NCI-H524 (cell line): ENCODE data around the gene MET.
"Not testable (repeated sequence)": the region's sequence is repeated elsewhere in the genome, so short reads cannot be mapped to it uniquely, and the experiment has no call there.

ENCODE experiments used
- DNase-seq, 2 experiments: peaks; one replicate each; lab custom pipeline; 2025; lab: John Stamatoyannopoulos, UW

MET gene

GRCh38 chr7:116698930-116699721 is 27.1 kb downstream of the MET start:
- DNase-seq = peak; percentile 22 to 45

GRCh38 chr7:116699722-116700120 is 27.7 kb downstream of the MET start:
- no peak for DNase-seq

GRCh38 chr7:116702046-116702785 is 30.2 kb downstream of the MET start:
- DNase-seq = no peak

DNA sequence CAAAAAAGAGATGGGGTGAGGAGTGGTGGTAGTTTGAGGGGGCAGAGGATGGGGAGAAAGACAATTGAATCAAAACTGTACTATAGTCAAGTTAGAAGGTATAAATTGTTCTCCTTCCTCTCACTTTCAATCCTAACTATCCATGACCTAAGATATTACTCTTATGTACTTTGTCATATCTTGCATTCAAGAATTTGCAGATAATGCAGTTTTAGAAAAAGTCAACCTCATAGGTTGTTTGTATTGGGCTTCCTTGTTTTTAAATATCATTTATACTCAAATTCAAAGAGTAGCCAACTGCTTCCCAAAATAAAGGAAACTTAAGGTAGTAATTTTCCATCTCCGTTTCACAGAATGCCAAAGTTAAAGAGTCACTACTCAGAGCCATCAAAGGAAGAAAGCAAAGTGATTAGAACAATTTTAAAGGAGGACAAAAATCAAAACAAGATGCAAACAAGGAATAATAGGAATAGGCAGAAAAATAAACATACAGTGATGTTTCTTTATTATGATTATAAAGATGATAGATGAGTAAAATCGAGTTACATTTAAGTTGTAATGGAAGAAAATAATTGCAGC is 32.7 kb downstream of the MET start:
- DNase-seq = no peak

DNA sequence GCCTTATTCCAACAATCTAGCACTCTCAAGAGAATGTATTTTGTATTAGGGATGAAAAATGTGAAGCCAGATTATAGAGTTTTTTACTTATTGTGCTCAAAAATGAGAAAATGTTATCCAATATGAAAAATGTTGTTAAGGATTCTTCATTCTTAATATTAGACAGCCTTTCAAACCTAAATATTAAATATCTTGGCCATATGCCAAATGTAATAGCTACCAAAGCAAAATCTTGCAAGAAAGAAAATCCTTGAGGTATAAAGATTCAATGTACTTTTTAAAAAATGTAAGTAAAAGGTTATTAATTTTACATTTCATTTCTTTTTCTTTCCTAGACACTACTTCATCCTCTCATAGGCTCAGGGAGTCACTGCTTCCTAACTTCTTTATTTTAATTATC is 33.4 kb downstream of the MET start:
- DNase-seq = no peak

DNA sequence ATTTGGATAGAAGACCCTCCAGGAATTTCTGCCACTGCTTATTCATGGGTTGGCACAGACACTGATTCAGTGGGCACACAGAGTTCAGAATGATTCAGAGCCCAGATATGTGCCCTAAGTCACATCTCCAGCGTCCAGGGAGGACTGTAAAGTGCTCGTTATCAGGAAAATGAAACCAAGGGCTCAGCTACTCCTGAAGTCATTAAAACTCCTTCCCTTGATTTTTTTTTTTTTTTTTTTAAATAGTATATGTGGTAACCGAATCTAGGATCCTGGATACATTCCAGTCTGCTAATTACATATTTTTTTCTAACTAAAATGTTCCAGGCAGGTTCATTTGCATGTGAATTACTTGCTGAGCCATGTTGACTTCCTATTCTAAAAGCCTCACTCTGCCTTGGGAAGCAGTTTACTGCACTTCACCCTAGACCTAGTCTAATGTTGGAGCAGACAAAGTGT is 34.7 kb downstream of the MET start:
- DNase-seq = no peak

- DNase-seq = no peak
Measured at GRCh38 chr7:116707289-116707688, 35.3 kb downstream of the MET start.

DNA sequence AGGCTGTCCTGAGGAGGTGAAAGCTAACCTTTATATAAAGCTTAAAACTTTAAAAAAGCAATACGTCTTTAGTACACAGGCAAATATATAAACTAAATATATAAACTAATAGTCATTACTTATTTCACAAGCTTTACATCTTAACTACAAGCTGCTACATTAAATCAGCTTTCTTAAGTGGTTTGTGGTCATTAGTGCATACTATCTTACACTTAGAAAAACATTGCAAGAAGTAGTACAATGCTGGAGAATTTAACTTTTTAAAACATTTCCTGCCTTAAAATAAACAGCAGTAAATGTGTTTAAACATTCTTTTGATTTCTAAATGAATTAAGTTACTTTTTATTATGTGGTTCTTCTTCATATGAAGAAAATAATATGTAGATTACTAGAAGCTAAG is 36.3 kb downstream of the MET start:
- no peak for DNase-seq

GRCh38 chr7:116708861-116709260 is 36.9 kb downstream of the MET start:
- DNase-seq = no peak

- DNase-seq = no peak
Measured at GRCh38 chr7:116709336-116709735, 37.3 kb downstream of the MET start.

DNA sequence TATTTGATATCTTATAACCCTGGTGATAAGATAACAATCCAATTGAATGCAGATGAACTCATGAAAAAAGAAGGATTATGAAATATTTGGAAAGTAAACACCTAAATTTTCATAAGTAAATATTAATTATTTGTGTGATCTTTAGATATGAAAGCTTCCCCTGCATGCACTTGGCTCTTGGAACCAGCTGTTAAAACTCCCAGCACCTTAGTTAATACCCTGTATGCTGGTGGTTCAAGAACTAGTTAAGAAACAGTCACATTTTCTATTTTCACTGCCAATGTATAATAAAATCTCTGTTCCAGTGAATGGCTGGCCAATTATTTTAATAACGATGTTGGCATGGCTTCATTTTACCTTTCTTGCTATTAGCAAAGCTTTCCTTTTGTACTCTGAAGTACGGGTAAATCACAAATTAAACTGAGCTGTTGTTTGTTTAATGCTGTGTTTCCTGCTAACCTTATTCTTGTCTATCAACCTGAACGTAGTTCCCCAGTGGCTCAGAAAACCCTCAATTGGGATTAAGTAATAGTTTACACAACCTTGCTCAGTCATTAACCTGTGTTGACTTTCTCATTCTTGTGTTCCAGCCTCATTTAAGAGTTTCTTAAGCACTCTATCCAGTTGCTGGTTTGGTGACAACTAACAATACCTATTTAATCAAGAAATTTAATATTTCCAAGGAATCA is 38.9 kb downstream of the MET start:
- DNase-seq = no peak

DNA sequence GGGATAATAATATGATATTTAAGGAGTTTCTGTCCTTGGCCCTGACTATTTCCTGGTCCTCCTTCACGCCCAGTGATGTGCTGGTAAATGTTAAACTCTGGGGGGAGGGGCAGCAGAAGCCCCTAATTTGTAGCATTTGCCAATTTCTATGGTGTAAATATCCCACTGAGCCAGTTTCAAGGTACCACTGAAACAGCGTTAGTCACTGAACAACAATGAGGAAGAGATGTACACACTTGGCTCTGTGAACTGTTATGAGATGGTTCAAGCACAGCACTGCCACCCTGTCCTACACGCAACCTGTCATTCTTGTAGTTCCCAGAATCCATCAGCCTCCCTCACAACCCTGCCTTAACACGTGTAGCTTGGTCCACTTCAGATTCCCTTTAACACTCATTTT is 39.8 kb downstream of the MET start:
- DNase-seq = no peak

- DNase-seq = no peak
Measured at GRCh38 chr7:116713500-116713899, 41.5 kb downstream of the MET start.

- no peak for DNase-seq
Measured at GRCh38 chr7:116713918-116714317, 41.9 kb downstream of the MET start.

- DNase-seq = no peak
Measured at GRCh38 chr7:116715077-116715476, 43.1 kb downstream of the MET start.

DNA sequence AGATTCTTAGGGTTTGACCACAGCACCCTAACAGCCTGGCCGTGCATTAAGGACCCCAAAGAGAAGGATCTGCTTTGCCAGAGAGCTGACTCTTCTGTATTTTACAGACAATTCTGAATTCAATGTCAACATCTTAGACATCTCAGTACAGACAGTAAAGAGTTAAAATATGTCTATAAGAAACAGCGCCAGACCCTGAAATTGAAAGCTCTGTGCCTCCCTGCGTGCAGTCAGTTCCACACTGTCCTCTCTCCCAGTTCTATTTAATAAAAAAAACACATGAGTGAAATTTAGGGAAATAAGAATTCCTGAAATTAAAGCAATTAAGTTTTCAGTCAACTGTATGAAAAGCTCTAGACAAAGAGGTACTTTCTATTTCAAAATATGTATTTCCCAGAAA is 45.1 kb downstream of the MET start:
- DNase-seq = no peak

GRCh38 chr7:116723959-116724529 is 52.0 kb downstream of the MET start:
- not testable (repeated sequence) for DNase-seq

DNA sequence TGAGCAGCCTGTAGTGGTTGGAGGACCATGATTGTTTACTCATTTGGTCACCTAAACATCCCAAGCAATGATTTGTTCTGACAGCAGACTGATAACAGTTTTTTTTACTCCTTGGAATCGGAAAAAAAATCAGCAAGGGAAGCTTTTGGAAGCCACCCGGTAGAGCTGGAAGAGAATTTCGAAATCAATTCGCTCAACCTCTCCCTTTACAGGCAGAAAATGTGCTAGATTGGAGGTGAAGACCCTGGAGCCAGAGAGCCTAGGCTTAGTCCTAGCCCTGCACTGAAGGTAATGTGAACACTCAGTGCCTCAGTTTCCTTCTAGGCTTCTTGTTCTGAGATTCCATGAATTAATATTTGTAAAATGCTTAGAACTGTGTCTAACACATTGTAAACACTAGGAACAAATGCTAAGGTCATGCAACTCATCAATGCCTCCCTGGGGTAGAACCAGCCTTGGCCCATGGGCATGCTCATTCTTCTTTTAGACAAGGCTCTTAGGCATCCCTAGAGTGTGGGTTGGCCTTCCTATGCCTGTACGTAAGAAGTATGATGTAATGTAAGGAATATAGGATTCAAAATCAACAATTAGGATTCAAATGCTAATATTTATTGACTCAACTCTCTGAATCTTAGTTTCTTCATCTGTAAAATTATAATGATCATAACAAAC is 52.7 kb downstream of the MET start:
- no peak for DNase-seq

DNA sequence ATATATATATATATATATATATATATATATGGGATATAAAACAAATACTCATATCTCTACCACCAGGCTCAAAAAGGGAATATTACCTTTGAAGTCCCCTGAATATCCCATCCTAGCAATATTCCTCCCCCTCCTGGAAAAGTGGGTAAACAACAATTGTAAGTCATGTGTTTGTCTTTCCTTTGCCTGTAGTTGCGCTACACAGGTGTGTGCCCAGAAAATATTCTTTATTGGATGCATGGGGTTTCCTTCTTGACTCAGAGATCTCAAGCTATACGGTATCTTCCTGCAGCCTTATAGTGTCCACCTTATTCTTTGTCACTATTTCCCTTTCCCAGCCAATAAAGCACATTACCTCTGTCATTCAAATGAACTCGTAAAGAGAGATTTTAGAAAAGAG is 54.2 kb downstream of the MET start:
- no peak for DNase-seq

- no peak for DNase-seq
Measured at GRCh38 chr7:116726713-116727431, 54.9 kb downstream of the MET start.
